A549 (cell line): ENCODE results near the gene HIVEP3. TPM values are rescaled to one million over a fixed set of nuclear protein-coding genes. Genes with fewer than 3 reads are reported as not detected.

ENCODE experiments used
- ATAC-seq, 2 experiments: fragments of 200-7000 bp in 1 of 2; fragments of >200 bp in 1 of 2; cut with Nextera tagmentation in 1 of 2; cut with Tn5 transposase in 1 of 2; 3 replicates each; pipeline versions ENCODE4 v1.8.0 to v1.9.1; 2018 to 2020; ENCODE audit warnings: mild to moderate bottlenecking in 1 of 2, moderate library complexity in 1 of 2
- CTCF ChIA-PET: fragments of 300-600 bp; sonication (Branson Sonifier 250); formaldehyde crosslinking; extraction: SDS; loops from one replicate; lab custom pipeline; 2021; ENCODE audit warnings: antibody characterized with exemption, inconsistent platforms; lab: Yijun Ruan, JAX
- POLR2A ChIA-PET: fragments of 350-600 bp; formaldehyde crosslinking; extraction: SDS; loops from one replicate; lab custom pipeline; 2021; ENCODE audit warnings: antibody characterized with exemption, inconsistent platforms; lab: Yijun Ruan, JAX
- DNase-seq, 2 experiments: peaks; one replicate each; pipeline versions ENCODE4 v3.0.0 to v3.0.0-alpha.2; 2011 to 2016; ENCODE audit warnings: low read depth in 1 of 2, low spot score in 1 of 2
- FAIRE-seq: peaks from 2 replicates; lab custom pipeline; 2011; peaks lifted over from hg19 to GRCh38; lab: Jason Lieb, UNC
- H3K27ac ChIP-seq, 2 experiments: fragments of >200 bp; sonication (Bioruptor Twin); formaldehyde crosslinking; 3 replicates each; pipeline ENCODE4 v1.5.1; 2016 to 2017
- H3K4me1 ChIP-seq: fragments of >200 bp; sonication (Bioruptor Twin); formaldehyde crosslinking; 3 replicates; pipeline ENCODE4 v1.6.1; 2016
- H3K4me2 ChIP-seq: fragments of >200 bp; sonication (Bioruptor Twin); formaldehyde crosslinking; 3 replicates; pipeline ENCODE4 v1.6.1; 2016
- H3K4me3 ChIP-seq: fragments of >200 bp; sonication (Bioruptor Twin); formaldehyde crosslinking; 3 replicates; pipeline ENCODE4 v1.5.1; 2016
- H3K9me3 ChIP-seq: fragments of >200 bp; sonication (Bioruptor Twin); formaldehyde crosslinking; 3 replicates; pipeline ENCODE4 v1.6.1; 2016
- CEBPB ChIP-seq, 2 experiments: fragments of >200 bp in 1 of 2; sonication (Bioruptor Twin) in 1 of 2; formaldehyde crosslinking in 1 of 2; IDR thresholded peaks; 2 replicates each; pipeline ENCODE4 v1.6.1; 2012 to 2016
- CHD4 ChIP-seq: fragments of 200-600 bp; sonication (generic); IDR thresholded peaks from 2 replicates; pipeline ENCODE4 v1.6.1; 2016; ENCODE audit warnings: antibody characterized with exemption, mild to moderate bottlenecking, borderline replicate concordance
- EHMT2 ChIP-seq: fragments of 200-600 bp; sonication (generic); IDR thresholded peaks from 2 replicates; pipeline ENCODE4 v1.6.1; 2016; ENCODE audit warnings: antibody characterized with exemption, low read depth, mild to moderate bottlenecking, moderate library complexity
- ESRRA ChIP-seq: fragments of 150-350 bp; IDR thresholded peaks from 2 replicates; pipeline ENCODE4 v1.6.1; 2014; ENCODE audit warnings: mild to moderate bottlenecking, low read length, borderline replicate concordance
- FOXS1 ChIP-seq: fragments of 250-450 bp; sonication (Bioruptor Pico); IDR thresholded peaks from 2 replicates; pipeline ENCODE4 v1.5.0; 2020; ENCODE audit warnings: mild to moderate bottlenecking, moderate library complexity
- HES2 ChIP-seq: fragments of >200 bp; sonication (Bioruptor Twin); formaldehyde crosslinking; IDR thresholded peaks from 2 replicates; pipeline ENCODE4 v1.6.1; 2016
- HOXB13 ChIP-seq: fragments of 250-450 bp; sonication (Bioruptor Pico); IDR thresholded peaks from 2 replicates; pipeline ENCODE4 v1.5.0; 2020; ENCODE audit warnings: low read depth, mild to moderate bottlenecking, moderate library complexity
- JUNB ChIP-seq: fragments of >200 bp; sonication (Bioruptor Twin); formaldehyde crosslinking; IDR thresholded peaks from 2 replicates; pipeline ENCODE4 v1.6.1; 2016
- KDM1A ChIP-seq: fragments of 200-600 bp; sonication (generic); IDR thresholded peaks from 2 replicates; pipeline ENCODE4 v1.6.1; 2016; ENCODE audit warnings: low read depth, mild to moderate bottlenecking
- MAFK ChIP-seq: fragments of 450-650 bp; IDR thresholded peaks from 2 replicates; pipeline ENCODE4 v1.6.1; 2014; ENCODE audit not compliant: partially characterized antibody
- MAZ ChIP-seq: fragments of 150-350 bp; IDR thresholded peaks from 2 replicates; pipeline ENCODE4 v1.6.1; 2014; ENCODE audit warnings: antibody characterized with exemption, low read depth, low read length, borderline replicate concordance
- MYC ChIP-seq: IDR thresholded peaks from 2 replicates; pipeline ENCODE4 v1.6.1; 2012; ENCODE audit warnings: mild to moderate bottlenecking, inconsistent platforms, low read length, improper control_type of control experiment, borderline replicate concordance
- NFE2L2 ChIP-seq: fragments of 150-350 bp; conservative IDR thresholded peaks from 2 replicates; pipeline ENCODE4 v1.6.1; 2014; ENCODE audit warnings: low read length
- POLR2A ChIP-seq: IDR thresholded peaks from 2 replicates; pipeline ENCODE4 v1.6.1; 2012; ENCODE audit warnings: mild to moderate bottlenecking, low read length
- POLR2AphosphoS2 ChIP-seq: conservative IDR thresholded peaks from 2 replicates; pipeline ENCODE4 v1.6.1; 2012; ENCODE audit warnings: low read length, improper control_type of control experiment, inconsistent platforms
- RAD21 ChIP-seq, 2 experiments: fragments of >200 bp in 1 of 2; sonication (Bioruptor Twin) in 1 of 2; formaldehyde crosslinking in 1 of 2; IDR thresholded peaks in 1 of 2; conservative IDR thresholded peaks in 1 of 2; 2 replicates in 1 of 2; 3 replicates in 1 of 2; pipeline ENCODE4 v1.6.1; 2012 to 2018; ENCODE audit warnings: inconsistent platforms in 1 of 2
- RARB ChIP-seq: fragments of 250-450 bp; sonication (Bioruptor Pico); IDR thresholded peaks from 2 replicates; pipeline ENCODE4 v1.8.0; 2021; ENCODE audit warnings: mild to moderate bottlenecking, moderate library complexity
- RCOR1 ChIP-seq: fragments of 150-350 bp; IDR thresholded peaks from 2 replicates; pipeline ENCODE4 v1.6.1; 2014; ENCODE audit warnings: antibody characterized with exemption, low read length, low read depth
- SREBF2 ChIP-seq: fragments of 450-650 bp; IDR thresholded peaks from 2 replicates; pipeline ENCODE4 v1.6.1; 2014; ENCODE audit warnings: mild to moderate bottlenecking, moderate library complexity
- ZFP36 ChIP-seq: fragments of 450-650 bp; IDR thresholded peaks from 2 replicates; pipeline ENCODE4 v1.6.1; 2014; ENCODE audit warnings: borderline replicate concordance; ENCODE audit not compliant: partially characterized antibody
- WGBS: methylation state at CpG from one replicate; pipeline ENCODE4 v1.1.6; 2017; ENCODE audit errors: missing lambda C conversion rate; 5-methylcytosine and 5-hydroxymethylcytosine counted together
- polyA plus RNA-seq, 4 experiments: library from polyadenylated mRNA; depleted of rRNA in 3 of 4; stranded (reverse); fragments of >200 nt; fragmentation: RNase III in 1 of 4; extraction: RNeasy Plus Mini Kit Qiagen cat#74134 plus additional on column Dnase treatment in 1 of 4; gene quantifications; 2 replicates in 3 of 4; 3 replicates in 1 of 4; pipeline ENCODE4 v1.2.3, GENCODE V29; 2011 to 2017
- TF ChIP-seq, protein P1 (sequence below): fragments of 250-450 bp; sonication (Bioruptor Pico); IDR thresholded peaks from 2 replicates; pipeline ENCODE4 v1.5.0; 2020; ENCODE audit warnings: low read depth, mild to moderate bottlenecking, moderate library complexity
- TF ChIP-seq, protein P2 (sequence below): IDR thresholded peaks from 2 replicates; pipeline ENCODE4 v1.6.1; 2012
- TF ChIP-seq, protein P3 (sequence below): fragments of 200-600 bp; sonication (generic); IDR thresholded peaks from 2 replicates; pipeline ENCODE4 v1.6.1; 2016; ENCODE audit warnings: antibody characterized with exemption, mild to moderate bottlenecking, moderate library complexity

The HIVEP3 gene
- polyA plus RNA-seq, 2 of the 4 experiments (the other 2 are of a cell fraction) = 1.5 to 2.0 TPM

DNA sequence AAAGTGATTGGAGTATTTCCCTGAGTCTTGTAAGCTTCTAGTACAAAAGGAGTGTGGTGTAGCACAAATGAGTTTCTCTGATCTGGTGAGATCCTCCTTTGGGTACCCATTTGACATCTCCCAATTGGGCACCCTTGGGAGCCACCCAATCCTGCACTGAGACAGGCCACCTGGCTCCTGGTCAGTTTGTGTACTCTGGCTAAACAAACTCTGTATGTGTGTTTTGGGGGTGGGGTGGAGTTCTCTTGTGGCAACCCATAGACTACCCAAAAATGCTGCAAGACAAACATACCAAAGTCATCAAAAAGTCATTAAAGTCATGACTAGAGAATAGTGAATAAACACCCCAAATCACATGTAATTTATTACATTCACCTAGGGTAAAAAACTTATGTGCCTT is 8.4 kb upstream of the HIVEP3 start:
- no peak for TF ChIP-seq ESRRA
- TF ChIP-seq, protein P1, sequence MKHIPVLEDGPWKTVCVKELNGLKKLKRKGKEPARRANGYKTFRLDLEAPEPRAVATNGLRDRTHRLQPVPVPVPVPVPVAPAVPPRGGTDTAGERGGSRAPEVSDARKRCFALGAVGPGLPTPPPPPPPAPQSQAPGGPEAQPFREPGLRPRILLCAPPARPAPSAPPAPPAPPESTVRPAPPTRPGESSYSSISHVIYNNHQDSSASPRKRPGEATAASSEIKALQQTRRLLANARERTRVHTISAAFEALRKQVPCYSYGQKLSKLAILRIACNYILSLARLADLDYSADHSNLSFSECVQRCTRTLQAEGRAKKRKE (CRISPR knock-in tag) = no peak
- no peak for TF ChIP-seq FOXS1
- TF ChIP-seq POLR2AphosphoS2 = no peak
- no peak for TF ChIP-seq RCOR1
- no peak for TF ChIP-seq NFE2L2
- no peak for TF ChIP-seq MAFK
- TF ChIP-seq HOXB13 (CRISPR knock-in tag) = no peak
- TF ChIP-seq JUNB = no peak
- TF ChIP-seq, protein P2, sequence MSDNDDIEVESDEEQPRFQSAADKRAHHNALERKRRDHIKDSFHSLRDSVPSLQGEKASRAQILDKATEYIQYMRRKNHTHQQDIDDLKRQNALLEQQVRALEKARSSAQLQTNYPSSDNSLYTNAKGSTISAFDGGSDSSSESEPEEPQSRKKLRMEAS = no peak
- no peak for TF ChIP-seq SREBF2
- no peak for TF ChIP-seq CEBPB (IDR thresholded peaks at IDR 0.05)
- TF ChIP-seq EHMT2 = no peak
- TF ChIP-seq CHD4 = no peak
- no peak for TF ChIP-seq MAZ
- Histone ChIP-seq H3K4me2 (0 out of 3 replicates have a peak overlapping the region, but pooled peaks have one; percentile 10), H3K4me3 (no peak overlapping the region), H3K4me1 (0 out of 3 replicates have a peak, but pooled peaks cover 6% of the 10 kb centered on the region), H3K9me3 (no peaks in the 10 kb centered on the region), H3K27ac (no peak overlapping the region)
- ChIA-PET CTCF (no interaction called here), POLR2A (no interaction called here)
- FAIRE-seq (no peak), ATAC-seq (no peak), DNase-seq (no peak)

- Histone ChIP-seq H3K9me3 (no peaks in the 10 kb centered on the region), H3K27ac (no peak overlapping the region), H3K4me2 (no peak overlapping the region), H3K4me3 (no peak overlapping the region), H3K4me1 (peaks cover 11% of the 10 kb centered on the region)
- 24% methylated on average over 1 of the region's 1 CpG for WGBS
- POLR2A ChIA-PET = no interaction called here
- CTCF ChIA-PET = interaction anchor here (1.0 to 1.2 kb wide), 4 partner anchors 10 to 114 kb away, joined by 3 to 5 read pairs (median 4); no protein-coding TSS in a partner anchor
- peak; percentile 54 to 72; a peak in 4 of 6 replicates for ATAC-seq
- no peak for TF ChIP-seq KDM1A
- TF ChIP-seq RAD21 (conservative IDR thresholded peaks at IDR 0.05 in 1 of 2, IDR thresholded peaks at IDR 0.05 in 1 of 2) = no peak
- no peak for TF ChIP-seq HES2
- TF ChIP-seq, protein P3, sequence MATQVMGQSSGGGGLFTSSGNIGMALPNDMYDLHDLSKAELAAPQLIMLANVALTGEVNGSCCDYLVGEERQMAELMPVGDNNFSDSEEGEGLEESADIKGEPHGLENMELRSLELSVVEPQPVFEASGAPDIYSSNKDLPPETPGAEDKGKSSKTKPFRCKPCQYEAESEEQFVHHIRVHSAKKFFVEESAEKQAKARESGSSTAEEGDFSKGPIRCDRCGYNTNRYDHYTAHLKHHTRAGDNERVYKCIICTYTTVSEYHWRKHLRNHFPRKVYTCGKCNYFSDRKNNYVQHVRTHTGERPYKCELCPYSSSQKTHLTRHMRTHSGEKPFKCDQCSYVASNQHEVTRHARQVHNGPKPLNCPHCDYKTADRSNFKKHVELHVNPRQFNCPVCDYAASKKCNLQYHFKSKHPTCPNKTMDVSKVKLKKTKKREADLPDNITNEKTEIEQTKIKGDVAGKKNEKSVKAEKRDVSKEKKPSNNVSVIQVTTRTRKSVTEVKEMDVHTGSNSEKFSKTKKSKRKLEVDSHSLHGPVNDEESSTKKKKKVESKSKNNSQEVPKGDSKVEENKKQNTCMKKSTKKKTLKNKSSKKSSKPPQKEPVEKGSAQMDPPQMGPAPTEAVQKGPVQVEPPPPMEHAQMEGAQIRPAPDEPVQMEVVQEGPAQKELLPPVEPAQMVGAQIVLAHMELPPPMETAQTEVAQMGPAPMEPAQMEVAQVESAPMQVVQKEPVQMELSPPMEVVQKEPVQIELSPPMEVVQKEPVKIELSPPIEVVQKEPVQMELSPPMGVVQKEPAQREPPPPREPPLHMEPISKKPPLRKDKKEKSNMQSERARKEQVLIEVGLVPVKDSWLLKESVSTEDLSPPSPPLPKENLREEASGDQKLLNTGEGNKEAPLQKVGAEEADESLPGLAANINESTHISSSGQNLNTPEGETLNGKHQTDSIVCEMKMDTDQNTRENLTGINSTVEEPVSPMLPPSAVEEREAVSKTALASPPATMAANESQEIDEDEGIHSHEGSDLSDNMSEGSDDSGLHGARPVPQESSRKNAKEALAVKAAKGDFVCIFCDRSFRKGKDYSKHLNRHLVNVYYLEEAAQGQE = no peak
- no peak for TF ChIP-seq JUNB
- no peak for TF ChIP-seq RARB
- no peak for TF ChIP-seq EHMT2
- no peak for TF ChIP-seq RCOR1
- TF ChIP-seq POLR2A = no peak
- TF ChIP-seq ZFP36 = no peak
- TF ChIP-seq MYC = no peak
- FAIRE-seq = no peak
- peak in 1 of 2 experiments; percentile 26 for DNase-seq
Measured at GRCh38 chr1:41925712-41926111, 7.0 kb upstream of the HIVEP3 start.
